ENCODE data around the gene SRCAP.
"Not testable (repeated sequence)": the region's sequence is repeated elsewhere in the genome, so short reads cannot be mapped to it uniquely, and the experiment has no call there.

Gene SRCAP

GRCh38 chr16:30691907-30692306 lies 7.1 kb upstream of the SRCAP start:
- H3K4me3 ChIP-seq (ENCODE audit: low read length, poor library complexity, severe bottlenecking) = no peak overlapping the region
- peaks cover 6% of the 10 kb centered on the region for H3K4me1 ChIP-seq (ENCODE audit: insufficient read depth, low read length, poor library complexity, severe bottlenecking)
- H3K27me3 ChIP-seq (ENCODE audit: insufficient read depth, low read length, poor library complexity, severe bottlenecking) = no peaks in the 10 kb centered on the region
- H3K9ac ChIP-seq (ENCODE audit: low read depth, low read length, poor library complexity, severe bottlenecking) = no peak overlapping the region
- peaks cover under 1% of the 10 kb centered on the region; the same call in 1 of the 2 replicates for H3K79me2 ChIP-seq (ENCODE audit: insufficient read depth, low read length)
- H3K36me3 ChIP-seq (ENCODE audit: insufficient read depth, low read length) = no peaks in the 10 kb centered on the region
- no peak overlapping the region for H3K4me2 ChIP-seq (ENCODE audit: low read depth, low read length, poor library complexity, severe bottlenecking)
- TF ChIP-seq EZH2phosphoT487 (IDR thresholded peaks at IDR 0.05; ENCODE audit: borderline replicate concordance) (no peak), CTCF (conservative IDR thresholded peaks at IDR 0.05; ENCODE audit: low read length) (no peak)
- no peaks in the 10 kb centered on the region for H3K9me2 ChIP-seq (replicated peaks; ENCODE audit: low read depth, low read length)
- no peaks in the 10 kb centered on the region for H3K9me3 ChIP-seq (ENCODE audit: insufficient read depth, low read depth, low read length)
- no peaks in the 10 kb centered on the region for H4K20me1 ChIP-seq (ENCODE audit: insufficient read depth, low read length, poor library complexity, severe bottlenecking)
- no peaks in the 10 kb centered on the region for H3F3A ChIP-seq (ENCODE audit: low read depth)
- H2AFZ ChIP-seq (ENCODE audit: low read length) = no peak overlapping the region

- no peaks in the 10 kb centered on the region for H3K9me2 ChIP-seq (replicated peaks; ENCODE audit: low read depth, low read length)
- H3F3A ChIP-seq (ENCODE audit: low read depth) = no peaks in the 10 kb centered on the region
- H3K27me3 ChIP-seq (ENCODE audit: insufficient read depth, low read length, poor library complexity, severe bottlenecking) = no peaks in the 10 kb centered on the region
- H3K4me2 ChIP-seq (ENCODE audit: low read depth, low read length, poor library complexity, severe bottlenecking) = no peak overlapping the region
- H3K36me3 ChIP-seq (ENCODE audit: insufficient read depth, low read length) = no peaks in the 10 kb centered on the region
- no peak overlapping the region for H3K9ac ChIP-seq (ENCODE audit: low read depth, low read length, poor library complexity, severe bottlenecking)
- H4K20me1 ChIP-seq (ENCODE audit: insufficient read depth, low read length, poor library complexity, severe bottlenecking) = no peaks in the 10 kb centered on the region
- H2AFZ ChIP-seq (ENCODE audit: low read length) = no peak overlapping the region
- peaks cover 11% of the 10 kb centered on the region for H3K4me1 ChIP-seq (ENCODE audit: insufficient read depth, low read length, poor library complexity, severe bottlenecking)
- no peak overlapping the region for H3K4me3 ChIP-seq (ENCODE audit: low read length, poor library complexity, severe bottlenecking)
- TF ChIP-seq EZH2phosphoT487 (IDR thresholded peaks at IDR 0.05; ENCODE audit: borderline replicate concordance) (no peak), CTCF (conservative IDR thresholded peaks at IDR 0.05; ENCODE audit: low read length) (no peak)
- H3K79me2 ChIP-seq (ENCODE audit: insufficient read depth, low read length) = peaks cover 5% of the 10 kb centered on the region; the same call in 1 of the 2 replicates
- H3K9me3 ChIP-seq (ENCODE audit: insufficient read depth, low read depth, low read length) = no peaks in the 10 kb centered on the region
These were observed 6.4 kb upstream of the SRCAP start for GRCh38 chr16:30692396-30693064.

GRCh38 chr16:30694926-30695693 lies 3.9 kb upstream of the SRCAP start:
- Histone ChIP-seq H3K4me2 (ENCODE audit: low read depth, low read length, poor library complexity, severe bottlenecking) (no peak overlapping the region), H3K4me1 (ENCODE audit: insufficient read depth, low read length, poor library complexity, severe bottlenecking) (peaks cover 23% of the 10 kb centered on the region), H2AFZ (ENCODE audit: low read length) (no peak overlapping the region), H3K79me2 (ENCODE audit: insufficient read depth, low read length) (peaks cover 21% of the 10 kb centered on the region), H4K20me1 (ENCODE audit: insufficient read depth, low read length, poor library complexity, severe bottlenecking) (peaks cover 12% of the 10 kb centered on the region), H3K4me3 (ENCODE audit: low read length, poor library complexity, severe bottlenecking) (no peak overlapping the region), H3K9ac (ENCODE audit: low read depth, low read length, poor library complexity, severe bottlenecking) (no peak overlapping the region), H3K9me2 (replicated peaks; ENCODE audit: low read depth, low read length) (no peaks in the 10 kb centered on the region), H3K27me3 (ENCODE audit: insufficient read depth, low read length, poor library complexity, severe bottlenecking) (peaks cover 4% of the 10 kb centered on the region), H3K36me3 (ENCODE audit: insufficient read depth, low read length) (no peaks in the 10 kb centered on the region; the same call in 1 of the 2 replicates), H3F3A (ENCODE audit: low read depth) (no peaks in the 10 kb centered on the region; the same call in 1 of the 2 replicates), H3K9me3 (ENCODE audit: insufficient read depth, low read depth, low read length) (no peaks in the 10 kb centered on the region)
- TF ChIP-seq EZH2phosphoT487 (IDR thresholded peaks at IDR 0.05; ENCODE audit: borderline replicate concordance) (no peak), CTCF (conservative IDR thresholded peaks at IDR 0.05; ENCODE audit: low read length) (no peak)

GRCh38 chr16:30696646-30697045 lies 2.3 kb upstream of the SRCAP start:
- not testable (repeated sequence) for H3K4me2 ChIP-seq (ENCODE audit: low read depth, low read length, poor library complexity, severe bottlenecking); H3K9me2 ChIP-seq (replicated peaks; ENCODE audit: low read depth, low read length); H3F3A ChIP-seq (ENCODE audit: low read depth); H3K9ac ChIP-seq (ENCODE audit: low read depth, low read length, poor library complexity, severe bottlenecking); H2AFZ ChIP-seq (ENCODE audit: low read length); H3K4me3 ChIP-seq (ENCODE audit: low read length, poor library complexity, severe bottlenecking); H3K9me3 ChIP-seq (ENCODE audit: insufficient read depth, low read depth, low read length); H3K27me3 ChIP-seq (ENCODE audit: insufficient read depth, low read length, poor library complexity, severe bottlenecking)
- Histone ChIP-seq H3K4me1 (ENCODE audit: insufficient read depth, low read length, poor library complexity, severe bottlenecking) (peaks cover 34% of the 10 kb centered on the region), H3K79me2 (ENCODE audit: insufficient read depth, low read length) (peaks cover 36% of the 10 kb centered on the region), H3K36me3 (ENCODE audit: insufficient read depth, low read length) (peaks cover 15% of the 10 kb centered on the region; the same call in 1 of the 2 replicates), H4K20me1 (ENCODE audit: insufficient read depth, low read length, poor library complexity, severe bottlenecking) (peaks cover 27% of the 10 kb centered on the region)

Measured in Loucy (cell line).